ENCODE data around the gene TMEM203. TPM values are rescaled to one million over a fixed set of nuclear protein-coding genes. Genes with fewer than 3 reads are reported as not detected.

TMEM203 gene
- polyA plus RNA-seq, 1 of the 3 experiments (the other 2 are of a cell fraction) = 55.6 TPM

DNA sequence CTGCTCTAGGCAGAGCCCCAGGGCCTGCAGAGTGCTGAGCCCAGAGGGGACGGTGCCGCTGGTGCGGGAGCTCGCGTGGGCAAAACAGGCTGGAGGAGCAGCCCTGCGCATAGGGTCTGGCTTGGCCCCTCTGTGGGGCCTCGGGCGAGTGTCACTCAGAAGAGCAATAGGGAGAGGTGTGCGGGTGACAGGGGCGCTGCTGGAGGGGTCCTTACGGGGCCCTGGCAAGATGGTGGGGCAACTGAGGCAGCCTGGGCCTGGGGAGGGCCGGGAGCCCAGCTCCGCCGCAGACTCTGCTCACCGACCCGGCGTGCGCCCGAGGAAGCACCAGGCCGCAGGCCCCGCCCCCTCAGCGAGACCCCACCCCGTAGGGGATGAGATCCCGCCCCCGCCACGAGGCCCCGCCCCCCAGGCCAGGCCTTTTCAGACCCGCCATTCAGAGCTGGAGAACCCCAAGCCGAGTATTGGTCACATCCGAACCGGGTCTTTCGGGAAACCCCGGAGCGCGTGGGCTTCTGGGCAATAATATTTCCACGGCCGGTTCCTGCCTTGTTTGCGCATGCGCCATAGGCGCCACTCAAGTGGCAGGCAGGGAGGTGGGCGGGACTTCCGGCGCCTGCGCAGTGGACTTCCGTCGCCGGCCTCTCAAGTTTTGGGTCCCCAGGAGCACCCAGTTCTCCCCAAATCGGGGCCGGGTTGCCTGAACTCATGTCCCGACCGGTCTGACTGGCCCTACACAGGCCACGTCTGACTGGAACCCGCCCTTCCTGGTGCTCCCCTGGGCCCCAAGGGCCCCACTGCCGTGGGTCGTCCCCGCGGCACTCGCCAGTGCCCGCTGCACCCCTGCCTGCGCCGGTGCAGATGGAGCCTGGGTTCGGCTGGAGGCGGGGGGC lies 17.9 kb upstream of the TMEM203 start:
- peak overlapping the region; percentile 69 to 92 for H3K4me3 ChIP-seq (ENCODE audit: low read depth in 2 of 2, low read length in 1 of 2)
- POLR2A ChIA-PET = interaction anchor here (0.8 to 3.4 kb wide), 9 partner anchors 17 to 136 kb away, joined by 3 to 18 read pairs (median 4); partner anchors contain the start of genes ANAPC2, MAN1B1, NDOR1 and SSNA1
- no peaks in the 10 kb centered on the region for H3K9me2 ChIP-seq
- H2AFZ ChIP-seq (ENCODE audit: low read depth) = peak overlapping the region; percentile 91
- DNase-seq = peak; percentile 99
- no peaks in the 10 kb centered on the region for H3K79me2 ChIP-seq (ENCODE audit: insufficient read depth)
- H3K27ac ChIP-seq (ENCODE audit: low read depth in 2 of 2, low read length in 1 of 2) = peak overlapping the region; percentile 75 to 86
- H3K36me3 ChIP-seq (replicated peaks in 1 of 2; ENCODE audit: control insufficient read depth in 1 of 2, insufficient read depth in 2 of 2, low read length in 1 of 2) = no peaks in the 10 kb centered on the region
- peak overlapping the region; percentile 99 for H3K4me2 ChIP-seq
- no peaks in the 10 kb centered on the region for H4K20me1 ChIP-seq (ENCODE audit: insufficient read depth)
- no peaks in the 10 kb centered on the region for H3K27me3 ChIP-seq (ENCODE audit: insufficient read depth)
- H3K4me1 ChIP-seq (ENCODE audit: control insufficient read depth in 1 of 2, insufficient read depth in 2 of 2, low read depth in 1 of 2, low read length in 1 of 2) = peaks cover 5 to 41% of the 10 kb centered on the region in 2 experiments; a peak in 1 of 4 replicates
- no peak for TF ChIP-seq EZH2phosphoT487 (IDR thresholded peaks at IDR 0.05; ENCODE audit: borderline replicate concordance, low read depth)
- no peak for TF ChIP-seq GATA2 (CRISPR knock-in tag; IDR thresholded peaks at IDR 0.05)
- TF ChIP-seq RXRA (IDR thresholded peaks at IDR 0.05; ENCODE audit: borderline replicate concordance, low read depth) = no peak
- TF ChIP-seq ELF1 (IDR thresholded peaks at IDR 0.05) = peak; percentile 73
- peak; percentile 81 for TF ChIP-seq NRF1 (IDR thresholded peaks at IDR 0.05; ENCODE audit: low read depth, low read length)
- TF ChIP-seq, protein P1, sequence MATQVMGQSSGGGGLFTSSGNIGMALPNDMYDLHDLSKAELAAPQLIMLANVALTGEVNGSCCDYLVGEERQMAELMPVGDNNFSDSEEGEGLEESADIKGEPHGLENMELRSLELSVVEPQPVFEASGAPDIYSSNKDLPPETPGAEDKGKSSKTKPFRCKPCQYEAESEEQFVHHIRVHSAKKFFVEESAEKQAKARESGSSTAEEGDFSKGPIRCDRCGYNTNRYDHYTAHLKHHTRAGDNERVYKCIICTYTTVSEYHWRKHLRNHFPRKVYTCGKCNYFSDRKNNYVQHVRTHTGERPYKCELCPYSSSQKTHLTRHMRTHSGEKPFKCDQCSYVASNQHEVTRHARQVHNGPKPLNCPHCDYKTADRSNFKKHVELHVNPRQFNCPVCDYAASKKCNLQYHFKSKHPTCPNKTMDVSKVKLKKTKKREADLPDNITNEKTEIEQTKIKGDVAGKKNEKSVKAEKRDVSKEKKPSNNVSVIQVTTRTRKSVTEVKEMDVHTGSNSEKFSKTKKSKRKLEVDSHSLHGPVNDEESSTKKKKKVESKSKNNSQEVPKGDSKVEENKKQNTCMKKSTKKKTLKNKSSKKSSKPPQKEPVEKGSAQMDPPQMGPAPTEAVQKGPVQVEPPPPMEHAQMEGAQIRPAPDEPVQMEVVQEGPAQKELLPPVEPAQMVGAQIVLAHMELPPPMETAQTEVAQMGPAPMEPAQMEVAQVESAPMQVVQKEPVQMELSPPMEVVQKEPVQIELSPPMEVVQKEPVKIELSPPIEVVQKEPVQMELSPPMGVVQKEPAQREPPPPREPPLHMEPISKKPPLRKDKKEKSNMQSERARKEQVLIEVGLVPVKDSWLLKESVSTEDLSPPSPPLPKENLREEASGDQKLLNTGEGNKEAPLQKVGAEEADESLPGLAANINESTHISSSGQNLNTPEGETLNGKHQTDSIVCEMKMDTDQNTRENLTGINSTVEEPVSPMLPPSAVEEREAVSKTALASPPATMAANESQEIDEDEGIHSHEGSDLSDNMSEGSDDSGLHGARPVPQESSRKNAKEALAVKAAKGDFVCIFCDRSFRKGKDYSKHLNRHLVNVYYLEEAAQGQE (IDR thresholded peaks at IDR 0.05; ENCODE audit: low read depth, low read length) = no peak
- no peak for TF ChIP-seq TCF12 (IDR thresholded peaks at IDR 0.05)
- no peak for TF ChIP-seq FOSL2 (IDR thresholded peaks at IDR 0.05; ENCODE audit: borderline replicate concordance, low read depth)
- TF ChIP-seq RCOR1 (IDR thresholded peaks at IDR 0.05; ENCODE audit: low read length) = no peak
- peak; percentile 35; the same call in 1 of the 2 replicates for TF ChIP-seq JUND (IDR thresholded peaks at IDR 0.05)
- peak; percentile 79 for TF ChIP-seq CHD2 (IDR thresholded peaks at IDR 0.05; ENCODE audit: low read length, partially characterized antibody)
- no peak for TF ChIP-seq FOXM1 (IDR thresholded peaks at IDR 0.05; ENCODE audit: low read depth)
- peak; percentile 62; the same call in 1 of the 2 replicates for TF ChIP-seq TAF1 (IDR thresholded peaks at IDR 0.05; ENCODE audit: borderline replicate concordance, low read depth, low read length)
- peak; percentile 62 for TF ChIP-seq PBX3 (IDR thresholded peaks at IDR 0.05)
- TF ChIP-seq SIN3A (IDR thresholded peaks at IDR 0.05; ENCODE audit: borderline replicate concordance, low read depth, low read length) = 0 out of 2 replicates have a peak, but pooled peaks have one; percentile 34
- TF ChIP-seq, protein P2, sequence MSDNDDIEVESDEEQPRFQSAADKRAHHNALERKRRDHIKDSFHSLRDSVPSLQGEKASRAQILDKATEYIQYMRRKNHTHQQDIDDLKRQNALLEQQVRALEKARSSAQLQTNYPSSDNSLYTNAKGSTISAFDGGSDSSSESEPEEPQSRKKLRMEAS (IDR thresholded peaks at IDR 0.05; ENCODE audit: low read depth) = peak; percentile 54; the same call in 1 of the 2 replicates
- TF ChIP-seq, protein P3, sequence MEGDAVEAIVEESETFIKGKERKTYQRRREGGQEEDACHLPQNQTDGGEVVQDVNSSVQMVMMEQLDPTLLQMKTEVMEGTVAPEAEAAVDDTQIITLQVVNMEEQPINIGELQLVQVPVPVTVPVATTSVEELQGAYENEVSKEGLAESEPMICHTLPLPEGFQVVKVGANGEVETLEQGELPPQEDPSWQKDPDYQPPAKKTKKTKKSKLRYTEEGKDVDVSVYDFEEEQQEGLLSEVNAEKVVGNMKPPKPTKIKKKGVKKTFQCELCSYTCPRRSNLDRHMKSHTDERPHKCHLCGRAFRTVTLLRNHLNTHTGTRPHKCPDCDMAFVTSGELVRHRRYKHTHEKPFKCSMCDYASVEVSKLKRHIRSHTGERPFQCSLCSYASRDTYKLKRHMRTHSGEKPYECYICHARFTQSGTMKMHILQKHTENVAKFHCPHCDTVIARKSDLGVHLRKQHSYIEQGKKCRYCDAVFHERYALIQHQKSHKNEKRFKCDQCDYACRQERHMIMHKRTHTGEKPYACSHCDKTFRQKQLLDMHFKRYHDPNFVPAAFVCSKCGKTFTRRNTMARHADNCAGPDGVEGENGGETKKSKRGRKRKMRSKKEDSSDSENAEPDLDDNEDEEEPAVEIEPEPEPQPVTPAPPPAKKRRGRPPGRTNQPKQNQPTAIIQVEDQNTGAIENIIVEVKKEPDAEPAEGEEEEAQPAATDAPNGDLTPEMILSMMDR (IDR thresholded peaks at IDR 0.05) = no peak
- TF ChIP-seq RFX5 (IDR thresholded peaks at IDR 0.05; ENCODE audit: low read length) = no peak; the same call in 1 of the 2 replicates
- no peak for TF ChIP-seq MEF2A (IDR thresholded peaks at IDR 0.05; ENCODE audit: borderline replicate concordance, low read depth)
- peak; percentile 90 for TF ChIP-seq GABPA (IDR thresholded peaks at IDR 0.05; ENCODE audit: low read depth)
- peak; percentile 65 for TF ChIP-seq POLR2AphosphoS5 (IDR thresholded peaks at IDR 0.05; ENCODE audit: low read depth, low read length)
- TF ChIP-seq, protein P4, sequence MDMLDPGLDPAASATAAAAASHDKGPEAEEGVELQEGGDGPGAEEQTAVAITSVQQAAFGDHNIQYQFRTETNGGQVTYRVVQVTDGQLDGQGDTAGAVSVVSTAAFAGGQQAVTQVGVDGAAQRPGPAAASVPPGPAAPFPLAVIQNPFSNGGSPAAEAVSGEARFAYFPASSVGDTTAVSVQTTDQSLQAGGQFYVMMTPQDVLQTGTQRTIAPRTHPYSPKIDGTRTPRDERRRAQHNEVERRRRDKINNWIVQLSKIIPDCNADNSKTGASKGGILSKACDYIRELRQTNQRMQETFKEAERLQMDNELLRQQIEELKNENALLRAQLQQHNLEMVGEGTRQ (IDR thresholded peaks at IDR 0.05; ENCODE audit: borderline replicate concordance, low read depth, low read length) = no peak
- peak; percentile 47; the same call in 1 of the 2 replicates for TF ChIP-seq YY1 (IDR thresholded peaks at IDR 0.05; ENCODE audit: low read depth)
- 2% methylated on average over 20 of the region's 63 CpGs for WGBS (ENCODE audit: low lambda C conversion rate)
- peak overlapping the region; percentile 82 for H3K9ac ChIP-seq
- peaks cover 16% of the 10 kb centered on the region for H3F3A ChIP-seq (replicated peaks; ENCODE audit: insufficient read depth)
- H3K9me3 ChIP-seq = no peaks in the 10 kb centered on the region
- CTCF ChIA-PET = interaction anchor here (0.6 to 7.7 kb wide), 10 partner anchors 14 to 177 kb away, joined by 3 to 95 read pairs (median 5); partner anchors contain the start of genes ANAPC2, NELFB, NPDC1 and SSNA1
